HEK293 (cell line): ENCODE results near the gene KDM2B.

Experiments
- KLF1 ChIP-seq: fragments of 450-650 bp; formaldehyde crosslinking; IDR thresholded peaks from 2 replicates; pipeline ENCODE4 v1.5.1; 2016; ENCODE audit warnings: missing biosample characterization, missing genetic modification characterization
- ZBTB7A ChIP-seq: fragments of 450-650 bp; formaldehyde crosslinking; IDR thresholded peaks from 2 replicates; pipeline ENCODE4 v1.5.1; 2016; ENCODE audit warnings: low read depth, missing biosample characterization, missing genetic modification characterization
- ZNF24 ChIP-seq: fragments of 450-650 bp; formaldehyde crosslinking; IDR thresholded peaks from 2 replicates; pipeline ENCODE4 v1.5.1; 2016; ENCODE audit warnings: missing biosample characterization, missing genetic modification characterization
- ZNF544 ChIP-seq: fragments of 450-650 bp; formaldehyde crosslinking; IDR thresholded peaks from 2 replicates; pipeline ENCODE4 v1.5.0; 2017; ENCODE audit warnings: missing biosample characterization, missing genetic modification characterization
- ZNF701 ChIP-seq: fragments of 450-650 bp; formaldehyde crosslinking; IDR thresholded peaks from 2 replicates; pipeline ENCODE4 v1.5.1; 2016; ENCODE audit warnings: missing biosample characterization, missing genetic modification characterization
- TF ChIP-seq, protein P1 (sequence below): fragments of 450-650 bp; formaldehyde crosslinking; IDR thresholded peaks from 2 replicates; pipeline ENCODE4 v1.5.1; 2016; ENCODE audit warnings: missing biosample characterization, missing genetic modification characterization
- TF ChIP-seq, protein P2 (sequence below): fragments of 450-650 bp; formaldehyde crosslinking; IDR thresholded peaks from 2 replicates; pipeline ENCODE4 v1.5.1; 2017; ENCODE audit warnings: missing biosample characterization, missing genetic modification characterization
- TF ChIP-seq, protein P3 (sequence below): fragments of 450-650 bp; formaldehyde crosslinking; IDR thresholded peaks from 2 replicates; pipeline ENCODE4 v1.5.1; 2016; ENCODE audit warnings: missing biosample characterization, missing genetic modification characterization

DNA sequence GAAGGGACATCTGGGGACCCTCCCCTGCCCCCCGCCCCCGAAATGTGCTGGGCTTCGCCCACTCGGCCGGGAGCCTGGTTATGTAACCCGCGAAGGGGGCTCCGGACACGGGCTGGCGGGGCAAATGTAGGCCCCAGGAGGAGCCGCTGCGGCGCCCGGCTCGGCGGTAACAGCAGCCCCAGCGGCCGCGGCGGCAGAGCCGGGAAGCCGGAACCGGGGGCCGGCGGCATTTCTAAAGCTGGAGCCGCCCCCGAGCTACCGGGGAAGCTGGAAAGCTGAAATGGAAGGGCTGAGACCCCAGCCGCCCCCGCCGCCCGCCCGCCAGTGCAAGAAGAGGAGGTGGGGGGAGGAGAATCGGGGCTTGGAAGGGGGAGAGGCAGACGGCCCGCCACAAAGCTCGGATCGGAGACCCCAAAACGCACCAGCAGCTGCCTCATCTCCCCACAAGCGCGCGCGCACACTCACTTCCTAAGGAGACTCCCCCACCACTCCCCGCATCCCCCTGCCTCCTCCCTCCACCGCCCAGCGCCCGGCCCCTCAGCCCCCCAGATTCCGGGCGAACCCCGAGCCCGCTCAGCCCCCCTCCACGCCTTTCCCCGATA is 1.5 kb downstream of the KDM2B start:
- TF ChIP-seq, protein P1, sequence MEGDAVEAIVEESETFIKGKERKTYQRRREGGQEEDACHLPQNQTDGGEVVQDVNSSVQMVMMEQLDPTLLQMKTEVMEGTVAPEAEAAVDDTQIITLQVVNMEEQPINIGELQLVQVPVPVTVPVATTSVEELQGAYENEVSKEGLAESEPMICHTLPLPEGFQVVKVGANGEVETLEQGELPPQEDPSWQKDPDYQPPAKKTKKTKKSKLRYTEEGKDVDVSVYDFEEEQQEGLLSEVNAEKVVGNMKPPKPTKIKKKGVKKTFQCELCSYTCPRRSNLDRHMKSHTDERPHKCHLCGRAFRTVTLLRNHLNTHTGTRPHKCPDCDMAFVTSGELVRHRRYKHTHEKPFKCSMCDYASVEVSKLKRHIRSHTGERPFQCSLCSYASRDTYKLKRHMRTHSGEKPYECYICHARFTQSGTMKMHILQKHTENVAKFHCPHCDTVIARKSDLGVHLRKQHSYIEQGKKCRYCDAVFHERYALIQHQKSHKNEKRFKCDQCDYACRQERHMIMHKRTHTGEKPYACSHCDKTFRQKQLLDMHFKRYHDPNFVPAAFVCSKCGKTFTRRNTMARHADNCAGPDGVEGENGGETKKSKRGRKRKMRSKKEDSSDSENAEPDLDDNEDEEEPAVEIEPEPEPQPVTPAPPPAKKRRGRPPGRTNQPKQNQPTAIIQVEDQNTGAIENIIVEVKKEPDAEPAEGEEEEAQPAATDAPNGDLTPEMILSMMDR (tag by site-specific recombination) = no peak
- TF ChIP-seq, protein P2, sequence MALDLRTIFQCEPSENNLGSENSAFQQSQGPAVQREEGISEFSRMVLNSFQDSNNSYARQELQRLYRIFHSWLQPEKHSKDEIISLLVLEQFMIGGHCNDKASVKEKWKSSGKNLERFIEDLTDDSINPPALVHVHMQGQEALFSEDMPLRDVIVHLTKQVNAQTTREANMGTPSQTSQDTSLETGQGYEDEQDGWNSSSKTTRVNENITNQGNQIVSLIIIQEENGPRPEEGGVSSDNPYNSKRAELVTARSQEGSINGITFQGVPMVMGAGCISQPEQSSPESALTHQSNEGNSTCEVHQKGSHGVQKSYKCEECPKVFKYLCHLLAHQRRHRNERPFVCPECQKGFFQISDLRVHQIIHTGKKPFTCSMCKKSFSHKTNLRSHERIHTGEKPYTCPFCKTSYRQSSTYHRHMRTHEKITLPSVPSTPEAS = no peak
- TF ChIP-seq, protein P3, sequence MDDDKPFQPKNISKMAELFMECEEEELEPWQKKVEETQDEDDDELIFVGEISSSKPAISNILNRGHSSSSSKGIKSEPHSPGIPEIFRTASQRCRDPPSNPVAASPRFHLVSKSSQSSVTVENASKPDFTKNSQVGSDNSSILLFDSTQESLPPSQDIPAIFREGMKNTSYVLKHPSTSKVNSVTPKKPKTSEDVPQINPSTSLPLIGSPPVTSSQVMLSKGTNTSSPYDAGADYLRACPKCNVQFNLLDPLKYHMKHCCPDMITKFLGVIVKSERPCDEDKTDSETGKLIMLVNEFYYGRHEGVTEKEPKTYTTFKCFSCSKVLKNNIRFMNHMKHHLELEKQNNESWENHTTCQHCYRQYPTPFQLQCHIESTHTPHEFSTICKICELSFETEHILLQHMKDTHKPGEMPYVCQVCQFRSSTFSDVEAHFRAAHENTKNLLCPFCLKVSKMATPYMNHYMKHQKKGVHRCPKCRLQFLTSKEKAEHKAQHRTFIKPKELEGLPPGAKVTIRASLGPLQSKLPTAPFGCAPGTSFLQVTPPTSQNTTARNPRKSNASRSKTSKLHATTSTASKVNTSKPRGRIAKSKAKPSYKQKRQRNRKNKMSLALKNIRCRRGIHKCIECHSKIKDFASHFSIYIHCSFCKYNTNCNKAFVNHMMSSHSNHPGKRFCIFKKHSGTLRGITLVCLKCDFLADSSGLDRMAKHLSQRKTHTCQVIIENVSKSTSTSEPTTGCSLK = no peak
- TF ChIP-seq ZNF544 (no peak), ZNF701 (no peak), ZNF24 (tag by site-specific recombination) (no peak), KLF1 (no peak), ZBTB7A (tag by site-specific recombination) (no peak)
